Brain microvascular endothelial cell (primary cell): ENCODE measurements around the gene ZNF384.

Experiments
- DNase-seq: peaks from one replicate; pipeline ENCODE4 v3.0.0-alpha.2; 2020
- H3K27ac ChIP-seq: fragments of 250-450 bp; sonication (Bioruptor Pico); 2 replicates; pipeline ENCODE4 v1.5.1; 2020; ENCODE audit warnings: mild to moderate bottlenecking, moderate library complexity
- H3K27me3 ChIP-seq: fragments of 250-450 bp; sonication (Bioruptor Pico); replicated peaks from 2 replicates; pipeline ENCODE4 v1.5.1; 2020; ENCODE audit warnings: mild to moderate bottlenecking
- H3K36me3 ChIP-seq: fragments of 250-450 bp; sonication (Bioruptor Pico); replicated peaks from 2 replicates; pipeline ENCODE4 v1.5.1; 2020; ENCODE audit warnings: mild to moderate bottlenecking
- H3K4me3 ChIP-seq: 2 replicates; pipeline ENCODE4 v1.5.1; 2011; ENCODE audit warnings: low read depth, mild to moderate bottlenecking, control low read depth, low read length, moderate library complexity
- CTCF ChIP-seq: IDR thresholded peaks from 2 replicates; pipeline ENCODE4 v1.5.1; 2011; ENCODE audit warnings: low read depth, mild to moderate bottlenecking, moderate library complexity, low read length, control low read depth, inconsistent platforms; ENCODE audit errors: missing control alignments
- in situ Hi-C: cut with HindIII; loops from 2 replicates; pipeline ENCODE4 v1.10.0; 2017; ENCODE audit warnings: low sequenced_read_pairs, low pct_ligation_motif_present

Gene ZNF384

GRCh38 chr12:6696690-6697583, 7.8 kb upstream of the ZNF384 start:
- Histone ChIP-seq H3K27me3 (peaks cover 26% of the 10 kb centered on the region), H3K4me3 (no peak overlapping the region), H3K36me3 (no peaks in the 10 kb centered on the region), H3K27ac (no peak overlapping the region)
- no peak for TF ChIP-seq CTCF
- no peak for DNase-seq
- in situ Hi-C loops = no loop called here

- Histone ChIP-seq H3K36me3 (no peaks in the 10 kb centered on the region), H3K4me3 (no peak overlapping the region), H3K27me3 (peaks cover 16% of the 10 kb centered on the region), H3K27ac (no peak overlapping the region)
- no peak for TF ChIP-seq CTCF
- in situ Hi-C loops = no loop called here
- no peak for DNase-seq
These were observed 6.3 kb upstream of the ZNF384 start for GRCh38 chr12:6695313-6696045.

- in situ Hi-C loops = no loop called here
- no peak for TF ChIP-seq CTCF
- H3K4me3 ChIP-seq = no peak overlapping the region
- H3K27ac ChIP-seq = no peak overlapping the region
- no peaks in the 10 kb centered on the region for H3K36me3 ChIP-seq
- peaks cover 11% of the 10 kb centered on the region for H3K27me3 ChIP-seq
- DNase-seq = no peak
These were observed 5.5 kb upstream of the ZNF384 start for GRCh38 chr12:6694701-6695100.

- no peak for DNase-seq
- Histone ChIP-seq H3K27ac (no peak overlapping the region), H3K4me3 (no peak overlapping the region), H3K27me3 (peaks cover 3% of the 10 kb centered on the region), H3K36me3 (no peaks in the 10 kb centered on the region)
- in situ Hi-C loops = no loop called here
- no peak for TF ChIP-seq CTCF
These were observed 4.7 kb upstream of the ZNF384 start for GRCh38 chr12:6693832-6694355.

GRCh38 chr12:6692888-6693287, 3.7 kb upstream of the ZNF384 start:
- no peak for DNase-seq
- in situ Hi-C loops = no loop called here
- Histone ChIP-seq H3K4me3 (no peak overlapping the region), H3K27me3 (no peaks in the 10 kb centered on the region), H3K36me3 (no peaks in the 10 kb centered on the region), H3K27ac (no peak overlapping the region)
- TF ChIP-seq CTCF = no peak
